NT2/D1 (cell line): ENCODE data around the gene TMEM170B.

Source experiments
- DNase-seq: peaks from one replicate; pipeline ENCODE4 v3.0.0-alpha.2; 2011; ENCODE audit warnings: low read depth, low spot score
- H3K27me3 ChIP-seq: 2 replicates; pipeline ENCODE4 v1.6.0; 2011; ENCODE audit warnings: mild to moderate bottlenecking; ENCODE audit not compliant: insufficient read length, insufficient read depth
- H3K36me3 ChIP-seq: 2 replicates; pipeline ENCODE4 v1.6.1; 2011; ENCODE audit warnings: mild to moderate bottlenecking, low read length, mixed read lengths; ENCODE audit not compliant: insufficient read depth, insufficient read length
- H3K4me1 ChIP-seq: 2 replicates; pipeline ENCODE4 v1.5.1; 2011; ENCODE audit not compliant: insufficient read depth, insufficient read length
- H3K4me3 ChIP-seq: 2 replicates; pipeline ENCODE4 v1.5.1; 2011; ENCODE audit warnings: low read depth; ENCODE audit not compliant: insufficient read length
- H3K9ac ChIP-seq: 2 replicates; pipeline ENCODE4 v1.6.0; 2011; ENCODE audit warnings: low read depth; ENCODE audit not compliant: insufficient read length
- H3K9me3 ChIP-seq: 2 replicates; pipeline ENCODE4 v1.5.1; 2011; ENCODE audit warnings: mild to moderate bottlenecking, low read length; ENCODE audit not compliant: insufficient read depth
- SUZ12 ChIP-seq: IDR thresholded peaks from 2 replicates; pipeline ENCODE4 v1.6.1; 2011; ENCODE audit not compliant: insufficient read length, insufficient read depth; ENCODE audit errors: extremely low read depth
- YY1 ChIP-seq: IDR thresholded peaks from 2 replicates; pipeline ENCODE4 v1.6.1; 2011; ENCODE audit not compliant: insufficient read length, insufficient read depth
- ZNF274 ChIP-seq: IDR thresholded peaks from 2 replicates; pipeline ENCODE4 v1.6.1; 2011; ENCODE audit warnings: mild to moderate bottlenecking, low read depth, low read length

Gene TMEM170B

DNA sequence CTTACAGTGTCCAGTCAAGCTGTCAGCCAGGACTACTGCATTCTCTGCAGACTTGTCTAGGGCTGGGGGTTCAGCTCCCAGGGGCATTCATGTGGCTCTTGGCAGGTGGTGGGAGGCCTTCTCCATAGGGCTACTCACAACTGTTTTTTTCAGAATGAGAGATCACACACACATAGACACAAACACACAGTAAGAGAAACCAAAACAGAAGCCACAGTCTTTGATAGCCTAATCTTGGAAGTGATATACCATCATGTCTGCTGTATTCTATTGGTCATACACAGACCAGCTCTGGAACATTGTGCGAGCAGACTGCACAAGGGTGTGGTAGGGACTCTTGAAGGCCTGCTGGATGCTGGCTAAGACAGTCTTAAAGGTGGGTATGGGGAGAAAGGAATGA is 13.5 kb downstream of the TMEM170B start:
- Histone ChIP-seq H3K36me3 (no peaks in the 10 kb centered on the region), H3K4me3 (no peak overlapping the region), H3K27me3 (no peaks in the 10 kb centered on the region), H3K9ac (no peak overlapping the region), H3K4me1 (no peaks in the 10 kb centered on the region), H3K9me3 (no peaks in the 10 kb centered on the region)
- no peak for DNase-seq
- TF ChIP-seq ZNF274 (no peak), YY1 (no peak), SUZ12 (no peak)

DNA sequence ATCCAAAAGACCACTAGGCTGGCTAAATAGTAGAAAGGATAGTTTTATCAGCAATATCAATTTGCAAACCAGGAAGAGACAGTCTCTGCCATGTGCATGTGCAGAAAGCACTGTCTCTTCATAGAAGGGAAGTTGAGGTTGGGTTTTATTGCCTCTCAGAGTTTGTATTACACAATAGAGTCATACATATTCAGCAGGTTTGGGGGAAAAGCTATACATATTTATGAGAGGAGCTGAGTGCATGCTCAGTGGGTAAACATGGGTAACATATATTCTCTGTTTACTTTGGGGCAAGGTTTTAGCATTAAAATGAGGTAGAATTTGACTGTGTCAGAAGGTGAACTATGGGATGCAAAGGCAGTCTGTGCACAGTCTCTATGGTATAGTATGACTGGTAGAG is 14.9 kb downstream of the TMEM170B start:
- TF ChIP-seq SUZ12 (no peak), ZNF274 (no peak), YY1 (no peak)

DNA sequence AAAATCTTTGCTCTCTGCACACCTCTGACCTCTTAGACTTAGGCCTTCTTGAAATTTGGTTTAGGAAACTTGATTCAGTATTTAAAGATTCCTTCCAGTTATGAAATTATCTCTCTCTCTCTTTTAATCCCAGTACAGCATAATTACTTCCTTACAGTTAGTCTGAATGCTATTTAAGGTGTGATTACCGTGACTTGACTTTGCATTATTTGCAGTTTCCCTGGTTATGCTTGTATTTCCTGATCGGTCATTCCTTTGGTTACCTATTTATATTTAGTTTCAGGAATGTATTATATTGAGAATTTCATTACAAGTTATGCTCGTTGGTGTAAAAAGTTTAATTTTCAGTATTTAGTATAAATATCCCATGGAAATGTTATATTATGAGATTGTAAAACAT is 16.3 kb downstream of the TMEM170B start:
- DNase-seq, result no peak
- no peak overlapping the region for H3K4me3 ChIP-seq
- no peak overlapping the region for H3K9ac ChIP-seq
- H3K4me1 ChIP-seq, result no peaks in the 10 kb centered on the region
- H3K9me3 ChIP-seq, result no peaks in the 10 kb centered on the region
- no peaks in the 10 kb centered on the region for H3K36me3 ChIP-seq
- TF ChIP-seq ZNF274 (no peak), YY1 (no peak), SUZ12 (no peak)
- H3K27me3 ChIP-seq, result no peaks in the 10 kb centered on the region

More for the DNA sequence above, 14.9 kb downstream of the TMEM170B start:
- H3K9me3 ChIP-seq, result no peaks in the 10 kb centered on the region
- no peak overlapping the region for H3K9ac ChIP-seq
- no peaks in the 10 kb centered on the region for H3K4me1 ChIP-seq
- no peaks in the 10 kb centered on the region for H3K36me3 ChIP-seq
- no peak overlapping the region for H3K4me3 ChIP-seq
- no peak for DNase-seq
- H3K27me3 ChIP-seq, result no peaks in the 10 kb centered on the region

DNA sequence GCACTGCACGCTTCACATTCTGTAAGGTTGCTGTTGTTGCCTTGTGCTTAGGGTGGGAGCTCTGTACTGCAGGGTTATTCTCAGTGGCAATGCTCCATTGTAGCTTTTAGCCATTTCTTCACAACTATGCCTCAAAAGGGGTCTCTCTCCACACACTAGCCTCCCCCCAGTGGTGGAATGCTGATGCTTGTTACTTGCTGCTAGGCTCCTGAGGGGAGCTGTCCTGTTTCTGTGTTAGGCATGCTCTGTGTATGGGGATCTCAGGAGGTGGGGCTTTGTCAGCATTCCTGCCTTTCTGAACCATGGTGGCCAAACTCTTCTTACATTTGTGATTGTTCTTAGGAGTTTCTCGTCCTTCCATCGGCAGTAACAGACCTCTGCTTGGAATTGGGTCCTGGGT is 18.8 kb downstream of the TMEM170B start:
- no peaks in the 10 kb centered on the region for H3K36me3 ChIP-seq
- H3K9me3 ChIP-seq, result no peaks in the 10 kb centered on the region
- no peaks in the 10 kb centered on the region for H3K27me3 ChIP-seq
- peak; percentile 23 for DNase-seq
- no peaks in the 10 kb centered on the region for H3K4me1 ChIP-seq
- H3K4me3 ChIP-seq, result no peak overlapping the region
- TF ChIP-seq ZNF274 (no peak), SUZ12 (no peak)
- no peak overlapping the region for H3K9ac ChIP-seq

DNA sequence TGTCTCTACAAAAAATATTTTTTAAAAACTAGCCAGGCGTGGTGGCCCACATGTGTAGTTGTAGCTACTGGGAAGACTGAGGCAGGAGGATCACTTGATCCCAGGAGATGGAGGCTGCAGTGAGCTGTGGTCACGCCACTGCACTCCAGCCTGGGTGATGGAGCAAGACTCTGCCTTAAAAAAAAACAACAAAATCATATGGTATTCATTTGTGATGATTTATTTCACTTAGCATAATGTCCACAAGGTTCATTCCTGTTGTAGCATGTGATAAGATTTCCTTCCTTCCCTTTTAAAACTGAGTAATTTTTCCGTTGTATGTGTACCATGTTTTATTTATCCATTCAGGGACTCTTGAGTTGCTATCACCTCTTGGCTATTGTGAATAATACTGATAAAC is 26.2 kb downstream of the TMEM170B start:
- Histone ChIP-seq H3K27me3 (no peaks in the 10 kb centered on the region), H3K9me3 (no peaks in the 10 kb centered on the region), H3K36me3 (no peaks in the 10 kb centered on the region), H3K9ac (no peak overlapping the region), H3K4me3 (no peak overlapping the region), H3K4me1 (no peaks in the 10 kb centered on the region)
- no peak for DNase-seq
- TF ChIP-seq SUZ12, result no peak

DNA sequence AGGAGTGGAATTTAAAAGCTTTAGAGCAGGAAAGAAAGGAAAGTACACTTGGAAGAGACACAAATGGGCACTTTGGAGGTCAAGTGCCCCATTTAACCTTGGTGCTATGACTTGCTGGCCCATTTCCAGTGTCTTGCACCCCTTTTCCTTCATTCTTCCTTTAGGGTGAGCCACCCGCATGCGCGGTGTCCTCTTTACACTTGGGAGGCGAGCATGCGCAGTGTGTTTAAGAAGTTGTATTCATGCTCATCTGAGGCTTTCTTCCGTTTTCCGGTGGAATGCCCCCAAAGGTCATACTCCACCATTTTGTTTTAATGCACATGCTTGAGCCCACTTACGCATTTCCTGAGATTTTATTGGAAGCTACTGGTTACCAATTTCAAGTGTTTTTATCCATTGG is 29.1 kb downstream of the TMEM170B start:
- H3K4me3 ChIP-seq, result no peak overlapping the region
- DNase-seq, result no peak
- H3K9me3 ChIP-seq, result no peaks in the 10 kb centered on the region

DNA sequence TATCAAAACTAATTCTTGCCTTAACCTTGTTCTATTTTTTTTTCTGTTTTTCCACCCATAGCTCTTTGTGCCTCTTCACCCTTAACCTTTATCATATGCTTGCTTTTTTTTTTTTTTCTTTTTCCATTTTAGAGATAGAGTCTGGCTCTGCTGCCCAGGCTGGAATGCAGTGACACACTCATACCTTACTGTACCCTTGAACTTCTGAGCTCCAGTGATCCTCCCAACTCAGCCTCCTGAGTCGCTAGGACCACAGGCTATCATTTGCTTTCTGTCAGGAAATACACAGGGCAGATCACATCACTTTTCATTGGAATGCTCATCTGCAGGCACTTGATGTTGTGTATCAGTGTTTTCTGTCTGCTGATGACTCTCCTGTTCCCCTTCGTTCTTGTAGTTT is 33.5 kb downstream of the TMEM170B start:
- no peaks in the 10 kb centered on the region for H3K36me3 ChIP-seq
- TF ChIP-seq SUZ12 (no peak), YY1 (no peak), ZNF274 (no peak)
- H3K9me3 ChIP-seq, result no peaks in the 10 kb centered on the region
- no peak overlapping the region for H3K9ac ChIP-seq
- DNase-seq, result no peak
- no peaks in the 10 kb centered on the region for H3K27me3 ChIP-seq
- no peaks in the 10 kb centered on the region for H3K4me1 ChIP-seq
- no peak overlapping the region for H3K4me3 ChIP-seq

More for the DNA sequence above, 29.1 kb downstream of the TMEM170B start:
- no peak overlapping the region for H3K9ac ChIP-seq
- no peaks in the 10 kb centered on the region for H3K4me1 ChIP-seq
- no peaks in the 10 kb centered on the region for H3K27me3 ChIP-seq
- no peaks in the 10 kb centered on the region for H3K36me3 ChIP-seq
- TF ChIP-seq YY1, result no peak
- no peak for TF ChIP-seq SUZ12
- TF ChIP-seq ZNF274, result no peak

DNA sequence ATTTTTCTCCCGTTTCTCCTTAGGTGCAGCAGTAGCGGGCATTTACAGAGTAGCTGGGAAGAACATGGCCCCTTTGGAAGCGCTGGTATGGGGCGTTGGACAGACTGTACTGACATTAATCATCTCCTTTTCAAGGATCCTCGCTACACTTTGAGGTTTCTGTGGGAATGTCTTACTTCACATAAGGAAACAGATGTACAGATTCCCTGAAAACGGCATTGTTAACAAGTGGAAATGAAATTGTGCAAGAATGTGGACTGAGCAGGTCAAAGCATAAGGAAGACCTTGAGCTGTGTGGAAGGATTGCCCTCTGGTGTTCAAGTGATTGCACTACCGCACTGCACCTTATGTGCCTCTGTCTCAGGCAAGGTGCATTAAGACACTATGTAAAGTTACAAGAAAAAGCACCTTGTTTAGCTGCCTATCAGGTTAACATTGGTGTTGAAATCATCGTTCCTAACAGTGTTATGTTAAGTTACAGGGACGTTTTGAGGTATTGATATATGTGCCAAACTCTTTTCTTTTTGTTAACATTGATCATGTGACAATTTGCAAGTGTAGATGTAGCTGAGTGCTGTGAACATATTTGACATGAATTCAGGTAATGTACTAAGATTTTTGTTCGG is 38.0 kb downstream of the TMEM170B start:
- Histone ChIP-seq H3K9me3 (no peaks in the 10 kb centered on the region), H3K4me1 (no peaks in the 10 kb centered on the region), H3K27me3 (no peaks in the 10 kb centered on the region), H3K36me3 (no peaks in the 10 kb centered on the region), H3K4me3 (no peak overlapping the region), H3K9ac (no peak overlapping the region)
- peak; percentile 46 for DNase-seq
- TF ChIP-seq YY1 (no peak), ZNF274 (no peak), SUZ12 (no peak)
